CD4-positive, alpha-beta T cell treated with Interleukin-12 subunit alpha and Interleukin-12 subunit beta, for 1 hour (primary cell): ENCODE measurements around the gene RMRP.

Experiments
- DNase-seq: peaks from one replicate; pipeline ENCODE4 v3.0.0-alpha.2; 2020

Gene RMRP

GRCh38 chr9:35609001-35609819, 48.6 kb downstream of the RMRP start:
- DNase-seq = no peak

GRCh38 chr9:35608221-35608620, 49.6 kb downstream of the RMRP start:
- no peak for DNase-seq
